OCI-LY7 (cell line): Measurements from ENCODE around the gene TMA7B. TPM values are rescaled to one million over a fixed set of nuclear protein-coding genes. Genes with fewer than 3 reads are reported as not detected.

Experiments used
- BruUV-seq: library from RNA; stranded (reverse); fragments of 400-500 nt; replicated peaks from 2 replicates; lab custom pipeline; 2021; lab: Mats Ljungman, UMichigan
- CTCF ChIA-PET: fragments of 300-600 bp; sonication (Branson Sonifier 250); formaldehyde crosslinking; loops from one replicate; lab custom pipeline; 2022; ENCODE audit warnings: antibody characterized with exemption; ENCODE audit not compliant: unreplicated experiment; lab: Charles Lee
- POLR2A ChIA-PET: fragments of 300-600 bp; sonication (Branson Sonifier 250); formaldehyde crosslinking; loops from one replicate; lab custom pipeline; 2022; ENCODE audit warnings: antibody characterized with exemption; lab: Charles Lee
- DNase-seq: peaks from one replicate; pipeline ENCODE4 v3.0.0-alpha.2; 2015; ENCODE audit warnings: low spot score
- H2AFZ ChIP-seq: fragments of 200-600 bp; sonication (generic), shearing (Covaris generic); 2 replicates; pipeline ENCODE4 v1.6.1; 2014; ENCODE audit warnings: mild to moderate bottlenecking, antibody characterized with exemption, low read length, moderate library complexity
- H3K27ac ChIP-seq: fragments of 200-600 bp; sonication (generic); 2 replicates; pipeline ENCODE4 v1.5.1; 2014; ENCODE audit warnings: mixed run types, low read depth, mild to moderate bottlenecking, moderate library complexity, low read length, inconsistent platforms; ENCODE audit not compliant: poor library complexity, severe bottlenecking
- H3K36me3 ChIP-seq: fragments of 200-600 bp; sonication (generic); 2 replicates; pipeline ENCODE4 v1.6.1; 2014; ENCODE audit warnings: mild to moderate bottlenecking, antibody characterized with exemption, low read length, moderate library complexity, mixed read lengths; ENCODE audit not compliant: insufficient read depth
- H3K4me1 ChIP-seq: fragments of 200-600 bp; sonication (generic); 2 replicates; pipeline ENCODE4 v1.5.1; 2014; ENCODE audit warnings: mild to moderate bottlenecking, low read length; ENCODE audit not compliant: insufficient read depth, poor library complexity, severe bottlenecking
- H3K4me2 ChIP-seq: fragments of 200-600 bp; sonication (generic); 2 replicates; pipeline ENCODE4 v1.6.1; 2014; ENCODE audit warnings: mild to moderate bottlenecking, low read length
- H3K4me3 ChIP-seq: fragments of 200-600 bp; sonication (generic); 2 replicates; pipeline ENCODE4 v1.5.1; 2014; ENCODE audit warnings: mild to moderate bottlenecking, low read depth, low read length; ENCODE audit not compliant: poor library complexity, severe bottlenecking
- H3K79me2 ChIP-seq: fragments of 200-600 bp; sonication (generic); 2 replicates; pipeline ENCODE4 v1.6.1; 2016; ENCODE audit warnings: low read depth, mild to moderate bottlenecking, low read length, moderate library complexity, mixed read lengths; ENCODE audit not compliant: insufficient read depth
- H3K9me2 ChIP-seq: fragments of 200-600 bp; sonication (generic); 2 replicates; pipeline ENCODE4 v1.6.1; 2016; ENCODE audit warnings: mild to moderate bottlenecking, low read length, mixed read lengths; ENCODE audit not compliant: insufficient read depth
- H3K9me3 ChIP-seq: fragments of 200-600 bp; sonication (generic); 2 replicates; pipeline ENCODE4 v1.6.1; 2014; ENCODE audit warnings: mild to moderate bottlenecking, mixed run types, low read length, mixed read lengths
- H4K20me1 ChIP-seq: fragments of 200-600 bp; sonication (generic); 2 replicates; pipeline ENCODE4 v1.6.1; 2014; ENCODE audit warnings: mild to moderate bottlenecking, antibody characterized with exemption, low read length, moderate library complexity, mixed read lengths; ENCODE audit not compliant: insufficient read depth
- CTCF ChIP-seq: fragments of 200-600 bp; sonication (generic); conservative IDR thresholded peaks from 2 replicates; pipeline ENCODE4 v1.5.1; 2014; ENCODE audit warnings: mild to moderate bottlenecking, antibody characterized with exemption, low read length, moderate library complexity, mixed read lengths
- EZH2phosphoT487 ChIP-seq: fragments of 200-600 bp; sonication (generic); IDR thresholded peaks from 2 replicates; pipeline ENCODE4 v1.6.1; 2018; ENCODE audit warnings: low read depth, borderline replicate concordance, mild to moderate bottlenecking, mixed run types, antibody characterized with exemption, low read length, moderate library complexity, mixed read lengths
- intact Hi-C: fragments of 100-400 bp; cut with micrococcal nuclease; formaldehyde crosslinking; loops from one replicate; pipeline ENCODE4 v1.10.0; 2022; ENCODE audit not compliant: unreplicated experiment
- total RNA-seq, 2 experiments: library from RNA; depleted of rRNA in 1 of 2; stranded (reverse); fragments of >200 nt in 1 of 2; shearing (Covaris generic) in 1 of 2; gene quantifications; 2 replicates each; pipeline ENCODE4 v1.2.3, GENCODE V29; 2014 to 2022

Gene TMA7B
- total RNA-seq, 2 experiments from 2014 or later = not detected

GRCh38 chr22:40002935-40003715 lies 42.9 kb downstream of the TMA7B start:
- no peaks in the 10 kb centered on the region for H4K20me1 ChIP-seq
- intact Hi-C loops = no loop called here
- no peak for TF ChIP-seq EZH2phosphoT487
- no peak for TF ChIP-seq CTCF
- no peak overlapping the region for H3K4me2 ChIP-seq
- ChIA-PET POLR2A (interaction anchor here (0.5 kb wide), 1 partner anchor 750 kb away, joined by 4 read pairs; no protein-coding TSS in a partner anchor), CTCF (no interaction called here)
- no peak overlapping the region for H3K27ac ChIP-seq
- H3K9me2 ChIP-seq = no peaks in the 10 kb centered on the region
- H3K4me3 ChIP-seq = no peak overlapping the region
- H3K79me2 ChIP-seq = no peaks in the 10 kb centered on the region
- H3K36me3 ChIP-seq = no peaks in the 10 kb centered on the region
- H2AFZ ChIP-seq = no peak overlapping the region
- no peak for DNase-seq
- H3K9me3 ChIP-seq = no peaks in the 10 kb centered on the region
- H3K4me1 ChIP-seq = no peaks in the 10 kb centered on the region
- BruUV-seq = no TSS peak

GRCh38 chr22:40004836-40005235 lies 44.6 kb downstream of the TMA7B start:
- Histone ChIP-seq H3K79me2 (no peaks in the 10 kb centered on the region), H3K27ac (no peak overlapping the region), H3K36me3 (no peaks in the 10 kb centered on the region), H2AFZ (no peak overlapping the region), H3K4me3 (no peak overlapping the region), H3K9me3 (no peaks in the 10 kb centered on the region), H3K4me1 (no peaks in the 10 kb centered on the region), H3K9me2 (no peaks in the 10 kb centered on the region), H3K4me2 (no peak overlapping the region), H4K20me1 (no peaks in the 10 kb centered on the region)
- TF ChIP-seq CTCF (no peak), EZH2phosphoT487 (no peak)
- DNase-seq = no peak
- no TSS peak for BruUV-seq
- ChIA-PET POLR2A (no interaction called here), CTCF (no interaction called here)
- intact Hi-C loops = no loop called here

GRCh38 chr22:40006641-40007040 lies 46.4 kb downstream of the TMA7B start:
- Histone ChIP-seq H3K36me3 (no peaks in the 10 kb centered on the region), H3K9me2 (no peaks in the 10 kb centered on the region), H3K79me2 (no peaks in the 10 kb centered on the region), H3K9me3 (no peaks in the 10 kb centered on the region), H2AFZ (no peak overlapping the region), H4K20me1 (no peaks in the 10 kb centered on the region), H3K4me3 (no peak overlapping the region), H3K4me1 (no peaks in the 10 kb centered on the region), H3K4me2 (no peak overlapping the region), H3K27ac (no peak overlapping the region)
- BruUV-seq = no TSS peak
- ChIA-PET POLR2A (no interaction called here), CTCF (no interaction called here)
- no peak for DNase-seq
- TF ChIP-seq EZH2phosphoT487 = no peak
- no peak for TF ChIP-seq CTCF
- intact Hi-C loops = no loop called here
